AG08395 (cell line): ENCODE results near the gene TRMT112.
"Not testable (repeated sequence)": the region's sequence is repeated elsewhere in the genome, so short reads cannot be mapped to it uniquely, and the experiment has no call there.

Experiments
- DNase-seq: peaks from one replicate; pipeline ENCODE4 v3.0.0; 2012; ENCODE audit warnings: mixed read lengths, low spot score

Gene TRMT112

GRCh38 chr11:64331569-64332371 is 14.4 kb upstream of the TRMT112 start:
- peak; percentile 93 for DNase-seq

GRCh38 chr11:64330888-64331287 is 13.5 kb upstream of the TRMT112 start:
- no peak for DNase-seq

- DNase-seq, result no peak
Measured at GRCh38 chr11:64327993-64328392, 10.6 kb upstream of the TRMT112 start.

- DNase-seq, result no peak
Measured at GRCh38 chr11:64327375-64327774, 10.0 kb upstream of the TRMT112 start.

- no peak for DNase-seq
Measured at GRCh38 chr11:64324692-64325469, 7.5 kb upstream of the TRMT112 start.

GRCh38 chr11:64323984-64324383 is 6.6 kb upstream of the TRMT112 start:
- not testable (repeated sequence) for DNase-seq

- DNase-seq, result no peak
Measured at GRCh38 chr11:64323373-64323772, 6.0 kb upstream of the TRMT112 start.

- DNase-seq, result no peak
Measured at GRCh38 chr11:64322925-64323260, 5.5 kb upstream of the TRMT112 start.

- DNase-seq, result no peak
Measured at GRCh38 chr11:64321533-64321932, 4.2 kb upstream of the TRMT112 start.

GRCh38 chr11:64321026-64321425 is 3.7 kb upstream of the TRMT112 start:
- no peak for DNase-seq

GRCh38 chr11:64320556-64320955 is 3.2 kb upstream of the TRMT112 start:
- no peak for DNase-seq

GRCh38 chr11:64318766-64319761 is 1.7 kb upstream of the TRMT112 start:
- DNase-seq, result no peak

- DNase-seq, result peak; percentile 98
Measured at GRCh38 chr11:64317961-64318765, 804 bp upstream of the TRMT112 start, which contains the start of gene PRDX5. PRDX5 (plus strand) TSS chr11:64318121; CDS start chr11:64318216, 95 bp downstream.

GRCh38 chr11:64316672-64317324 is 561 bp downstream of the TRMT112 start:
- DNase-seq, result no peak

- not testable (repeated sequence) for DNase-seq
Measured at GRCh38 chr11:64315667-64316526, 1.5 kb downstream of the TRMT112 start.

- DNase-seq, result no peak
Measured at GRCh38 chr11:64314805-64315561, 2.4 kb downstream of the TRMT112 start.

- DNase-seq, result no peak
Measured at GRCh38 chr11:64314146-64314804, 3.1 kb downstream of the TRMT112 start.

- DNase-seq, result no peak
Measured at GRCh38 chr11:64313491-64314145, 3.7 kb downstream of the TRMT112 start.
